GM12878 (cell line): ENCODE results near the gene FOXP1. TPM values are rescaled to one million over a fixed set of nuclear protein-coding genes. Genes with fewer than 3 reads are reported as not detected.

ENCODE experiments used
- ATAC-seq: fragments of 200-7000 bp; cut with Tn5 transposase; 3 replicates; pipeline ENCODE4 v1.9.1; 2020; ENCODE audit warnings: mild to moderate bottlenecking, moderate library complexity
- BruUV-seq: library from RNA; stranded (reverse); fragments of 400-500 nt; replicated peaks from 2 replicates; lab custom pipeline; 2021; lab: Mats Ljungman, UMichigan
- CTCF ChIA-PET: fragments of 300-600 bp; sonication (Branson Sonifier 250); formaldehyde crosslinking; extraction: SDS; loops from one replicate; lab custom pipeline; 2021; ENCODE audit warnings: inconsistent platforms; lab: Yijun Ruan, JAX
- POLR2A ChIA-PET: fragments of 350-600 bp; formaldehyde crosslinking; extraction: SDS; loops from one replicate; lab custom pipeline; 2021; ENCODE audit warnings: inconsistent platforms; lab: Charles Lee
- RAD21 ChIA-PET: fragments of 300-600 bp; sonication (Branson Sonifier 250); formaldehyde crosslinking; loops from one replicate; lab custom pipeline; 2023; ENCODE audit warnings: antibody characterized with exemption; ENCODE audit not compliant: unreplicated experiment; lab: Charles Lee
- SMC1A ChIA-PET: fragments of 300-600 bp; sonication (Branson Sonifier 250); formaldehyde crosslinking; loops from one replicate; lab custom pipeline; 2023; ENCODE audit not compliant: unreplicated experiment, uncharacterized antibody; lab: Charles Lee
- DNase-seq: peaks from one replicate; pipeline ENCODE4 v3.0.0-alpha.2; 2011; ENCODE audit warnings: low read depth, low spot score
- FAIRE-seq: peaks from 3 replicates; lab custom pipeline; 2011; peaks lifted over from hg19 to GRCh38; lab: Jason Lieb, UNC
- H2AFZ ChIP-seq: 2 replicates; pipeline ENCODE4 v1.6.0; 2011; ENCODE audit warnings: low read depth, low read length, control low read depth; ENCODE audit not compliant: control insufficient read depth
- H3K27ac ChIP-seq: 2 replicates; pipeline ENCODE4 v1.5.1; 2011; ENCODE audit warnings: control low read depth; ENCODE audit not compliant: control insufficient read depth, insufficient read depth
- H3K27me3 ChIP-seq, 2 experiments: replicated peaks in 1 of 2; 2 replicates each; pipeline versions ENCODE4 v1.6.0 to v1.6.1; 2011; ENCODE audit warnings: low read length in 1 of 2; ENCODE audit not compliant: control insufficient read depth in 2 of 2, insufficient read depth in 2 of 2
- H3K36me3 ChIP-seq, 2 experiments: 2 replicates each; pipeline ENCODE4 v1.5.1; 2011; ENCODE audit warnings: low read length in 1 of 2; ENCODE audit not compliant: control insufficient read depth in 2 of 2, insufficient read depth in 2 of 2
- H3K4me1 ChIP-seq: 2 replicates; pipeline ENCODE4 v1.6.1; 2011; ENCODE audit warnings: mild to moderate bottlenecking, low read length, moderate library complexity, mixed read lengths; ENCODE audit not compliant: control insufficient read depth, insufficient read depth
- H3K4me2 ChIP-seq: 2 replicates; pipeline ENCODE4 v1.6.0; 2011; ENCODE audit warnings: control low read depth; ENCODE audit not compliant: control insufficient read depth, insufficient read depth
- H3K4me3 ChIP-seq: fragments of 200-600 bp; sonication (generic); 2 replicates; pipeline ENCODE4 v1.5.1; 2016
- H3K79me2 ChIP-seq: 2 replicates; pipeline ENCODE4 v1.6.0; 2011; ENCODE audit warnings: low read length; ENCODE audit not compliant: control insufficient read depth, insufficient read depth
- H3K9ac ChIP-seq: 2 replicates; pipeline ENCODE4 v1.8.0; 2011; ENCODE audit warnings: low read length, control low read depth, mixed read lengths; ENCODE audit not compliant: control insufficient read depth, insufficient read depth
- H3K9me3 ChIP-seq: replicated peaks from 3 replicates; pipeline ENCODE4 v1.5.1; 2011; ENCODE audit warnings: mild to moderate bottlenecking, low read length; ENCODE audit not compliant: control insufficient read depth, insufficient read depth
- H4K20me1 ChIP-seq: 2 replicates; pipeline ENCODE4 v1.6.0; 2011; ENCODE audit not compliant: control insufficient read depth, insufficient read depth
- BACH1 ChIP-seq: fragments of 450-650 bp; IDR thresholded peaks from 2 replicates; pipeline ENCODE4 v1.6.1; 2017; ENCODE audit warnings: mild to moderate bottlenecking, borderline replicate concordance
- HDAC6 ChIP-seq: fragments of 200-600 bp; sonication (generic); IDR thresholded peaks from one replicate; pipeline ENCODE4 v1.8.0; 2017; ENCODE audit warnings: antibody characterized with exemption; ENCODE audit not compliant: unreplicated experiment
- IKZF2 ChIP-seq, 2 experiments: fragments of 450-650 bp; IDR thresholded peaks; 2 replicates each; pipeline ENCODE4 v1.6.1; 2017; ENCODE audit warnings: mild to moderate bottlenecking in 2 of 2, moderate library complexity in 2 of 2
- MAX ChIP-seq: IDR thresholded peaks from 2 replicates; pipeline ENCODE4 v1.6.1; 2012; ENCODE audit warnings: low read depth, low read length, improper control_type of control experiment
- MEF2B ChIP-seq: fragments of 450-650 bp; IDR thresholded peaks from 2 replicates; pipeline ENCODE4 v1.6.1; 2018; ENCODE audit warnings: mild to moderate bottlenecking, moderate library complexity; ENCODE audit not compliant: partially characterized antibody, poor library complexity, severe bottlenecking
- NFYB ChIP-seq: IDR thresholded peaks from 2 replicates; pipeline ENCODE4 v1.6.1; 2011; ENCODE audit warnings: low read depth, mild to moderate bottlenecking, low read length, improper control_type of control experiment, moderate library complexity; ENCODE audit not compliant: insufficient read depth
- NR2C1 ChIP-seq: fragments of 450-650 bp; IDR thresholded peaks from 2 replicates; pipeline ENCODE4 v1.6.1; 2017; ENCODE audit warnings: antibody characterized with exemption, mild to moderate bottlenecking, moderate library complexity
- TBL1XR1 ChIP-seq: IDR thresholded peaks from 2 replicates; pipeline ENCODE4 v1.6.1; 2012; ENCODE audit warnings: low read depth, low read length, improper control_type of control experiment
- USF1 ChIP-seq: IDR thresholded peaks from 2 replicates; pipeline ENCODE4 v1.6.1; 2011; ENCODE audit warnings: borderline replicate concordance, low read depth, mild to moderate bottlenecking, moderate library complexity, mixed read lengths, low read length; ENCODE audit not compliant: insufficient read depth; ENCODE audit errors: extremely low read length
- ZBTB33 ChIP-seq: fragments of 450-650 bp; IDR thresholded peaks from 2 replicates; pipeline ENCODE4 v1.6.1; 2017; ENCODE audit warnings: mild to moderate bottlenecking
- WGBS: methylation state at CpG from one replicate; pipeline ENCODE4 v1.1.6; 2016; ENCODE audit warnings: low lambda C conversion rate; ENCODE audit not compliant: insufficient replicate concordance, insufficient coverage; ENCODE audit errors: missing lambda C conversion rate; 5-methylcytosine and 5-hydroxymethylcytosine counted together
- in situ Hi-C: fragments of 300-500 bp; cut with MboI; formaldehyde crosslinking; loops from 9 replicates; pipeline ENCODE4 v1.14.3; 2018; ENCODE audit warnings: mixed read lengths
- intact Hi-C: fragments of 100-400 bp; cut with micrococcal nuclease; formaldehyde crosslinking; loops from one replicate; pipeline ENCODE4 v1.14.2; 2022; ENCODE audit not compliant: unreplicated experiment
- polyA plus RNA-seq, 11 experiments: library from polyadenylated mRNA; depleted of rRNA in 4 of 11; unstranded in 6 of 11; stranded (reverse) in 5 of 11; fragments of >200 nt; fragmentation: Nextera tagmentation in 4 of 11; fragmentation: Illumina TruSeq in 1 of 11; extraction: Ambion mirVana in 4 of 11; extraction: Trizol in 1 of 11; gene quantifications; 1 replicate in 1 of 11; 2 replicates in 10 of 11; pipeline versions ENCODE4 v1.2.1 to v1.2.3, GENCODE V29; 2011 to 2016; ENCODE audit warnings: inconsistent platforms in 2 of 11, missing spikeins in 2 of 11, low read depth in 1 of 11
- total RNA-seq, 4 experiments: library from RNA; depleted of rRNA in 3 of 4; stranded (reverse); fragments of >200 nt in 3 of 4; fragmentation: Illumina TruSeq in 1 of 4; extraction: Trizol in 1 of 4; gene quantifications; 2 replicates each; pipeline versions ENCODE4 v1.2.1 to v1.2.3, GENCODE V29; 2013 to 2021

Gene FOXP1
- total and polyA plus RNA-seq, 10 of the 15 experiments (the other 5 are each of a cell fraction or from before 2014, with no cell fraction given), result 0.05 to 1.6 (median 0.20) TPM; not detected in 1

GRCh38 chr3:71415681-71416122 lies 167.8 kb downstream of the FOXP1 start:
- ChIA-PET SMC1A (no interaction called here), RAD21 (no interaction called here), CTCF (interaction anchor here (1.9 kb wide), 1 partner anchor 17 kb away, joined by 6 read pairs; no protein-coding TSS in a partner anchor), POLR2A (no interaction called here)
- Histone ChIP-seq H3K79me2 (no peaks in the 10 kb centered on the region), H4K20me1 (no peaks in the 10 kb centered on the region; the same call in 1 of the 2 replicates), H3K4me3 (no peak overlapping the region), H3K36me3 (no peaks in the 10 kb centered on the region), H2AFZ (no peak overlapping the region), H3K27me3 (peaks cover 0 to 3% of the 10 kb centered on the region in 2 experiments; a peak in 2 of 4 replicates), H3K4me1 (no peaks in the 10 kb centered on the region), H3K4me2 (no peak overlapping the region), H3K9me3 (no peaks in the 10 kb centered on the region), H3K9ac (no peak overlapping the region), H3K27ac (no peak overlapping the region)
- no peak for TF ChIP-seq ZBTB33
- no peak for TF ChIP-seq BACH1
- TF ChIP-seq TBL1XR1, result no peak
- no peak for TF ChIP-seq IKZF2 (IDR thresholded peaks at IDR 0.05)
- TF ChIP-seq USF1, result no peak
- TF ChIP-seq MAX, result no peak
- TF ChIP-seq MEF2B, result no peak
- no peak for TF ChIP-seq HDAC6
- TF ChIP-seq NFYB, result no peak
- TF ChIP-seq NR2C1, result no peak
- in situ Hi-C loops (no loop called here), intact Hi-C loops (no loop called here)
- BruUV-seq, result no TSS peak
- ATAC-seq, result no peak
- DNase-seq, result no peak
- no peak for FAIRE-seq
- 80% methylated on average over 2 of the region's 2 CpGs for WGBS
